HCT116 (cell line): Measurements from ENCODE around the gene AKT1. TPM values are rescaled to one million over a fixed set of nuclear protein-coding genes. Genes with fewer than 3 reads are reported as not detected.

ENCODE experiments used
- ATAC-seq: fragments of 200-7000 bp; cut with Tn5 transposase; 2 replicates; pipeline ENCODE4 v1.9.1; 2020; ENCODE audit warnings: mild to moderate bottlenecking, moderate library complexity
- BruUV-seq: library from RNA; stranded (reverse); fragments of 400-500 nt; replicated peaks from 2 replicates; lab custom pipeline; 2021; lab: Mats Ljungman, UMichigan
- CTCF ChIA-PET: fragments of 300-600 bp; sonication (Branson Sonifier 250); formaldehyde crosslinking; loops from one replicate; lab custom pipeline; 2021; ENCODE audit warnings: antibody characterized with exemption; lab: Charles Lee
- POLR2A ChIA-PET: fragments of 300-600, 350-600 bp; sonication (Branson Sonifier 250); formaldehyde crosslinking; loops from one replicate; lab custom pipeline; 2021; ENCODE audit warnings: antibody characterized with exemption; lab: Charles Lee
- RAD21 ChIA-PET, 2 experiments: fragments of 300-600 bp; sonication (Branson Sonifier 250); formaldehyde crosslinking; loops; one replicate each; lab custom pipeline; 2023; ENCODE audit warnings: low total read pairs in 2 of 2; ENCODE audit not compliant: uncharacterized antibody in 2 of 2, unreplicated experiment in 2 of 2, low non-redundant PET in 1 of 2; lab: Charles Lee
- DNase-seq: peaks from one replicate; pipeline ENCODE4 v3.0.0-alpha.2; 2010; ENCODE audit warnings: low read depth, low spot score
- H2AFZ ChIP-seq: fragments of 200-600 bp; shearing (Covaris generic), sonication (generic); 2 replicates; pipeline ENCODE4 v1.6.1; 2017; ENCODE audit warnings: low read depth, mixed run types, mixed read lengths, antibody characterized with exemption, low read length; ENCODE audit not compliant: poor library complexity, severe bottlenecking
- H3K27ac ChIP-seq: 2 replicates; pipeline ENCODE4 v1.5.1; 2012; ENCODE audit warnings: low read depth, low read length
- H3K27me3 ChIP-seq: fragments of 200-600 bp; sonication (generic); 2 replicates; pipeline ENCODE4 v1.6.1; 2016; ENCODE audit warnings: mixed run types, low read length, mixed read lengths; ENCODE audit not compliant: insufficient read depth
- H3K36me3 ChIP-seq, 2 experiments: fragments of 200-500 bp in 1 of 2; fragments of 200-600 bp in 1 of 2; sonication (Bioruptor generic) in 1 of 2; sonication (generic) in 1 of 2; 2 replicates each; pipeline versions ENCODE4 v1.5.1 to v1.6.1; 2014 to 2016; ENCODE audit warnings: low read length in 2 of 2, inconsistent platforms in 1 of 2, mixed read lengths in 1 of 2, mixed run types in 1 of 2; ENCODE audit not compliant: insufficient read depth in 2 of 2, control insufficient read depth in 1 of 2
- H3K4me1 ChIP-seq, 2 experiments: fragments of 200-600 bp in 1 of 2; sonication (generic) in 1 of 2; 2 replicates each; pipeline versions ENCODE4 v1.5.1 to v1.6.1; 2012 to 2017; ENCODE audit warnings: low read length in 2 of 2, inconsistent platforms in 1 of 2, mild to moderate bottlenecking in 1 of 2, mixed read lengths in 1 of 2, mixed run types in 1 of 2, moderate library complexity in 1 of 2; ENCODE audit not compliant: insufficient read depth in 2 of 2, control insufficient read depth in 1 of 2
- H3K4me2 ChIP-seq: fragments of 200-600 bp; sonication (generic); 2 replicates; pipeline ENCODE4 v1.6.1; 2017; ENCODE audit warnings: mixed run types, low read length, mixed read lengths
- H3K4me3 ChIP-seq, 2 experiments: fragments of 200-600 bp in 1 of 2; sonication (generic) in 1 of 2; replicated peaks in 1 of 2; 2 replicates each; pipeline ENCODE4 v1.5.1; 2011 to 2016; ENCODE audit warnings: low read length in 2 of 2, control low read depth in 1 of 2, low read depth in 1 of 2, mild to moderate bottlenecking in 1 of 2, mixed read lengths in 1 of 2, mixed run types in 1 of 2
- H3K79me2 ChIP-seq: fragments of 200-600 bp; sonication (generic); 2 replicates; pipeline ENCODE4 v1.6.1; 2017; ENCODE audit warnings: mild to moderate bottlenecking, mixed run types, low read length, moderate library complexity, mixed read lengths; ENCODE audit not compliant: insufficient read depth
- H3K9ac ChIP-seq: fragments of 200-600 bp; sonication (generic); 2 replicates; pipeline ENCODE4 v1.6.1; 2016; ENCODE audit warnings: low read length, mixed read lengths
- H3K9me2 ChIP-seq: fragments of 200-600 bp; sonication (generic), shearing (Covaris generic); 2 replicates; pipeline ENCODE4 v1.6.1; 2017; ENCODE audit warnings: mixed run types, mild to moderate bottlenecking, moderate library complexity; ENCODE audit not compliant: insufficient read depth
- H3K9me3 ChIP-seq, 2 experiments: fragments of 200-500 bp in 1 of 2; fragments of 200-600 bp in 1 of 2; sonication (Bioruptor generic) in 1 of 2; sonication (generic) in 1 of 2; 2 replicates each; pipeline ENCODE4 v1.6.1; 2014 to 2017; ENCODE audit warnings: low read length in 2 of 2, mixed read lengths in 2 of 2, inconsistent platforms in 1 of 2, low read depth in 1 of 2, mild to moderate bottlenecking in 1 of 2, mixed run types in 1 of 2, moderate library complexity in 1 of 2; ENCODE audit not compliant: control insufficient read depth in 1 of 2, insufficient read depth in 1 of 2
- H4K20me1 ChIP-seq: fragments of 200-600 bp; sonication (generic), shearing (Covaris generic); 2 replicates; pipeline ENCODE4 v1.6.1; 2017; ENCODE audit warnings: mixed run types, mild to moderate bottlenecking, moderate library complexity; ENCODE audit not compliant: insufficient read depth
- ATF3 ChIP-seq: IDR thresholded peaks from 2 replicates; pipeline ENCODE4 v1.6.1; 2012
- CBX3 ChIP-seq: IDR thresholded peaks from 2 replicates; pipeline ENCODE4 v1.6.1; 2012; ENCODE audit warnings: low read depth
- CEBPB ChIP-seq: IDR thresholded peaks from 2 replicates; pipeline ENCODE4 v1.6.1; 2012; ENCODE audit warnings: low read depth
- ELF1 ChIP-seq: IDR thresholded peaks from 2 replicates; pipeline ENCODE4 v1.6.1; 2012; ENCODE audit warnings: low read depth, borderline replicate concordance
- EZH2phosphoT487 ChIP-seq: fragments of 200-600 bp; IDR thresholded peaks from 2 replicates; pipeline ENCODE4 v1.6.1; 2018; ENCODE audit warnings: antibody characterized with exemption, borderline replicate concordance
- FOSL1 ChIP-seq: IDR thresholded peaks from 2 replicates; pipeline ENCODE4 v1.6.1; 2012; ENCODE audit warnings: low read depth
- JUND ChIP-seq: IDR thresholded peaks from 2 replicates; pipeline ENCODE4 v1.6.1; 2012
- POLR2A ChIP-seq: IDR thresholded peaks from 2 replicates; pipeline ENCODE4 v1.7.0; 2011; ENCODE audit warnings: borderline replicate concordance; ENCODE audit not compliant: insufficient read depth, insufficient read length; ENCODE audit errors: extremely low read depth
- REST ChIP-seq: IDR thresholded peaks from 2 replicates; pipeline ENCODE4 v1.6.1; 2012; ENCODE audit warnings: low read depth
- SIN3A ChIP-seq: IDR thresholded peaks from 2 replicates; pipeline ENCODE4 v1.6.1; 2012; ENCODE audit warnings: low read depth
- SP1 ChIP-seq: IDR thresholded peaks from 2 replicates; pipeline ENCODE4 v1.6.1; 2012; ENCODE audit warnings: low read depth
- SRF ChIP-seq: IDR thresholded peaks from 2 replicates; pipeline ENCODE4 v1.6.1; 2012; ENCODE audit warnings: low read depth
- YY1 ChIP-seq: IDR thresholded peaks from 2 replicates; pipeline ENCODE4 v1.6.1; 2011; ENCODE audit warnings: low read length, low read depth, moderate library complexity, mild to moderate bottlenecking; ENCODE audit not compliant: insufficient replicate concordance; ENCODE audit errors: extremely low read depth
- intact Hi-C: fragments of 100-400 bp; cut with micrococcal nuclease; formaldehyde crosslinking; loops from 2 replicates; pipeline ENCODE4 v1.10.0; 2022
- total RNA-seq: library from RNA; stranded (reverse); gene quantifications from one replicate; pipeline ENCODE4 v1.2.1, GENCODE V29; 2021; ENCODE audit not compliant: unreplicated experiment
- TF ChIP-seq, protein P1 (sequence below), 3 experiments: fragments of 200-600 bp in 1 of 3; sonication (generic) in 1 of 3; IDR thresholded peaks in 2 of 3; conservative IDR thresholded peaks in 1 of 3; 2 replicates each; pipeline ENCODE4 v1.5.1; 2012 to 2017; ENCODE audit warnings: low read depth in 2 of 3, low read length in 2 of 3, antibody characterized with exemption in 1 of 3, borderline replicate concordance in 1 of 3, control low read depth in 1 of 3, mild to moderate bottlenecking in 1 of 3, mixed read lengths in 1 of 3, mixed run types in 1 of 3, moderate library complexity in 1 of 3; ENCODE audit not compliant: insufficient read depth in 1 of 3
- TF ChIP-seq, protein P2 (sequence below): IDR thresholded peaks from 2 replicates; pipeline ENCODE4 v1.6.1; 2012

The AKT1 gene
- total RNA-seq, 1 experiment from 2014 or later: 152 TPM

DNA sequence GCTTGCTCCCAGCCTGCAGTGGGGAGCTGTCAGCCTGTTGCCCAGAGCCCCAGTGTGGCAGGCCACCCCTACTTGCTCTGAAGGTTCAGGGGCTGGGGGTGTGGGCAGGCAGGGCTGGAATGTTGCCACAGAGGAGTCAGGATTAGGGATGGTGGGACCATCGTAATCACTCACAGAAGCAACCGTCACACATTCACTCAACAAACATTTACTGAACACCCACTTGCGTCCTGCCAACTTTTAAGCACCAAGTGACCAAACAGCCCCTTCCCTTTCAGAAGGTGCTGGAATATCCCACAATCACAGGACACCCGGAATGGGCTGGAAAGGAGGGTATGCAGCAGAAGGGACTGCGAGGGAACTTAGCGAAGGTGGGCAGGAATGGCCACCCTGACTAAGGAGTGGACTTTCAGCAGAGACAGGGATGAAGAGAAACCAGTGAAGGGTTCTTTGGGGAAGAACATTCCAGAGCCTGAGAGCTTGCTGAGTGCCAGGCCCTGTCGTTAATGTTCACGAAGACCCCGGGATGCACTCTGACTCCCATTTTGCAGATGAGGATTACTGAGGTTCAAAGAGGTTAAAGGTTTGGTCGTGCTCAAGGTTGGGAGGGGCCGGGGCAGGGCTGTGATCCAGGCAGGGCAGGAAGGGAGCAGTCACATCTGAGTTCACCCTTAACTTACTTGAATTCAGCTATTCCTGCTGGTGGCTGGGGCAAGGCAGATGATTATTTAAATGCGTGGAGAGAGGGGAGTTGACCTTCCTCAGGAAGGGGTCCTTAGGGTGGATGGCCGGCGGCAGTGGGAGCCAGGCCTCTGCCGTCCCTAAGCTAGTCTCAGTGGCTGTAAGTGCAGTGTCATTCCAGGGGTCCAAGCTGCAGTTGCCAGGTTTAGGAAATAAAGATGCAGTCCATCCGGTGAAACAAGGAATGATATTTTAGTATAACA lies 3.0 kb upstream of the AKT1 start:
- ATAC-seq (no peak), DNase-seq (no peak)
- Histone ChIP-seq H3K27me3 (no peaks in the 10 kb centered on the region), H3K27ac (no peak overlapping the region), H3K9me2 (no peaks in the 10 kb centered on the region), H3K79me2 (peaks cover 14% of the 10 kb centered on the region), H3K9me3 (no peaks in the 10 kb centered on the region), H3K9ac (no peak overlapping the region), H3K4me2 (no peak overlapping the region), H3K4me3 (no peak overlapping the region), H4K20me1 (no peaks in the 10 kb centered on the region), H2AFZ (no peak overlapping the region), H3K4me1 (peaks cover 27 to 53% of the 10 kb centered on the region in 2 experiments), H3K36me3 (no peaks in the 10 kb centered on the region; a peak in 1 of 4 replicates)
- POLR2A ChIA-PET: interaction anchor here (0.6 kb wide), 1 partner anchor 33 kb away, joined by 4 read pairs; no protein-coding TSS in a partner anchor
- TF ChIP-seq REST (no peak), ATF3 (no peak), YY1 (no peak), FOSL1 (no peak), CEBPB (no peak), SIN3A (no peak), CBX3 (no peak), SRF (no peak), JUND (no peak), POLR2A (no peak), EZH2phosphoT487 (no peak), ELF1 (no peak), SP1 (no peak)
- TF ChIP-seq, protein P1, sequence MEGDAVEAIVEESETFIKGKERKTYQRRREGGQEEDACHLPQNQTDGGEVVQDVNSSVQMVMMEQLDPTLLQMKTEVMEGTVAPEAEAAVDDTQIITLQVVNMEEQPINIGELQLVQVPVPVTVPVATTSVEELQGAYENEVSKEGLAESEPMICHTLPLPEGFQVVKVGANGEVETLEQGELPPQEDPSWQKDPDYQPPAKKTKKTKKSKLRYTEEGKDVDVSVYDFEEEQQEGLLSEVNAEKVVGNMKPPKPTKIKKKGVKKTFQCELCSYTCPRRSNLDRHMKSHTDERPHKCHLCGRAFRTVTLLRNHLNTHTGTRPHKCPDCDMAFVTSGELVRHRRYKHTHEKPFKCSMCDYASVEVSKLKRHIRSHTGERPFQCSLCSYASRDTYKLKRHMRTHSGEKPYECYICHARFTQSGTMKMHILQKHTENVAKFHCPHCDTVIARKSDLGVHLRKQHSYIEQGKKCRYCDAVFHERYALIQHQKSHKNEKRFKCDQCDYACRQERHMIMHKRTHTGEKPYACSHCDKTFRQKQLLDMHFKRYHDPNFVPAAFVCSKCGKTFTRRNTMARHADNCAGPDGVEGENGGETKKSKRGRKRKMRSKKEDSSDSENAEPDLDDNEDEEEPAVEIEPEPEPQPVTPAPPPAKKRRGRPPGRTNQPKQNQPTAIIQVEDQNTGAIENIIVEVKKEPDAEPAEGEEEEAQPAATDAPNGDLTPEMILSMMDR (IDR thresholded peaks at IDR 0.05 in 2 of 3, conservative IDR thresholded peaks at IDR 0.05 in 1 of 3; ENCODE audit: borderline replicate concordance in 1 of 3, insufficient read depth in 1 of 3, low read depth in 2 of 3, low read length in 2 of 3): no peak
- TF ChIP-seq, protein P2, sequence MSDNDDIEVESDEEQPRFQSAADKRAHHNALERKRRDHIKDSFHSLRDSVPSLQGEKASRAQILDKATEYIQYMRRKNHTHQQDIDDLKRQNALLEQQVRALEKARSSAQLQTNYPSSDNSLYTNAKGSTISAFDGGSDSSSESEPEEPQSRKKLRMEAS: no peak
- no TSS peak for BruUV-seq
- CTCF ChIA-PET: no interaction called here
- RAD21 ChIA-PET: no interaction called here
- intact Hi-C loops: no loop called here
